GM18511 (cell line): ENCODE measurements around the gene DGCR6.
"Not testable (repeated sequence)": the region's sequence is repeated elsewhere in the genome, so short reads cannot be mapped to it uniquely, and the experiment has no call there.

Experiments
- ATAC-seq: cut with Tn5 transposase; IDR thresholded peaks from one replicate; pipeline ENCODE4 v1.9.1; 2021; ENCODE audit warnings: mild to moderate bottlenecking, moderate library complexity; ENCODE audit not compliant: unreplicated experiment

Gene DGCR6

GRCh38 chr22:18929459-18929858 is 23.3 kb downstream of the DGCR6 start:
- no peak for ATAC-seq

- ATAC-seq = no peak
These were observed 26.0 kb downstream of the DGCR6 start for GRCh38 chr22:18931905-18932652.

- no peak for ATAC-seq
These were observed 27.8 kb downstream of the DGCR6 start for GRCh38 chr22:18933914-18934313.

- not testable (repeated sequence) for ATAC-seq
These were observed 28.6 kb downstream of the DGCR6 start for GRCh38 chr22:18934688-18935087.

- no peak for ATAC-seq
These were observed 29.9 kb downstream of the DGCR6 start, which contains the start of gene PRODH for GRCh38 chr22:18935889-18936529. Gene PRODH (minus strand): TSS chr22:18936293. CDS start chr22:18936287, 6 bp downstream.

- not testable (repeated sequence) for ATAC-seq
These were observed 32.6 kb downstream of the DGCR6 start for GRCh38 chr22:18938691-18939090.

- not testable (repeated sequence) for ATAC-seq
These were observed 41.0 kb downstream of the DGCR6 start for GRCh38 chr22:18947105-18947504.

- no peak for ATAC-seq
These were observed 41.8 kb downstream of the DGCR6 start for GRCh38 chr22:18947905-18948304.

- ATAC-seq = no peak
These were observed 44.0 kb downstream of the DGCR6 start for GRCh38 chr22:18950141-18950540.

GRCh38 chr22:18952022-18952421 is 45.9 kb downstream of the DGCR6 start:
- ATAC-seq = no peak

GRCh38 chr22:18953128-18953527 is 47.0 kb downstream of the DGCR6 start:
- not testable (repeated sequence) for ATAC-seq

- peak; percentile 62 for ATAC-seq
These were observed 48.3 kb downstream of the DGCR6 start for GRCh38 chr22:18954303-18954989.

GRCh38 chr22:18954990-18955571 is 49.0 kb downstream of the DGCR6 start:
- no peak for ATAC-seq

- ATAC-seq = no peak
These were observed 49.6 kb downstream of the DGCR6 start for GRCh38 chr22:18955696-18956095.

- not testable (repeated sequence) for ATAC-seq
These were observed 50.2 kb downstream of the DGCR6 start for GRCh38 chr22:18956121-18956895.

GRCh38 chr22:18956956-18957355 is 50.8 kb downstream of the DGCR6 start:
- not testable (repeated sequence) for ATAC-seq

- ATAC-seq = not testable (repeated sequence)
These were observed 51.7 kb downstream of the DGCR6 start for GRCh38 chr22:18957621-18958320.

GRCh38 chr22:18958321-18958705 is 52.2 kb downstream of the DGCR6 start:
- not testable (repeated sequence) for ATAC-seq

GRCh38 chr22:18958738-18959137 is 52.6 kb downstream of the DGCR6 start:
- ATAC-seq = not testable (repeated sequence)

- not testable (repeated sequence) for ATAC-seq
These were observed 53.1 kb downstream of the DGCR6 start for GRCh38 chr22:18959266-18959665.
